Measurements from ENCODE around the gene KIF3A.
A peak's percentile ranks its signal among the peaks of the same experiment; 100 is the strongest.

Gene KIF3A

GRCh38 chr5:132736853-132737833, at the start of gene KIF3A:
Gene KIF3A (minus strand): TSS chr5:132737546. CDS start chr5:132737419, 127 bp downstream.
- peak; percentile 96 to 97 for DNase-seq

GRCh38 chr5:132787076-132787475, 49.7 kb upstream of the KIF3A start:
- no peak for DNase-seq

- no peak for DNase-seq
These were observed 48.5 kb upstream of the KIF3A start for GRCh38 chr5:132785864-132786263.

GRCh38 chr5:132785365-132785764, 48.0 kb upstream of the KIF3A start:
- no peak for DNase-seq

GRCh38 chr5:132782101-132782500, 44.8 kb upstream of the KIF3A start:
- DNase-seq = peak; percentile 45 to 50

- DNase-seq = no peak
These were observed 43.7 kb upstream of the KIF3A start for GRCh38 chr5:132781029-132781428.

- no peak for DNase-seq
These were observed 43.2 kb upstream of the KIF3A start for GRCh38 chr5:132780577-132780976.

GRCh38 chr5:132779961-132780360, 42.6 kb upstream of the KIF3A start:
- no peak for DNase-seq

GRCh38 chr5:132778856-132779255, 41.5 kb upstream of the KIF3A start:
- DNase-seq = no peak

- no peak for DNase-seq
These were observed 40.8 kb upstream of the KIF3A start for GRCh38 chr5:132778129-132778528.

GRCh38 chr5:132777209-132778069, 40.1 kb upstream of the KIF3A start, which contains the start of gene SEPTIN8:
Gene SEPTIN8 (minus strand): TSS chr5:132777239. CDS start chr5:132777137, 102 bp downstream.
- DNase-seq = no peak

GRCh38 chr5:132776938-132777208, 39.5 kb upstream of the KIF3A start:
- DNase-seq = no peak

- DNase-seq = peak in 1 of 2 experiments; percentile 13
These were observed 39.0 kb upstream of the KIF3A start for GRCh38 chr5:132776131-132776937.

GRCh38 chr5:132775476-132775961, 38.2 kb upstream of the KIF3A start:
- DNase-seq = no peak

GRCh38 chr5:132774896-132775295, 37.5 kb upstream of the KIF3A start:
- DNase-seq = no peak

- DNase-seq = no peak
These were observed 37.1 kb upstream of the KIF3A start for GRCh38 chr5:132774406-132774805.

GRCh38 chr5:132773601-132774355, 36.4 kb upstream of the KIF3A start:
- DNase-seq = peak; percentile 35 to 40

GRCh38 chr5:132773114-132773513, 35.8 kb upstream of the KIF3A start:
- no peak for DNase-seq

GRCh38 chr5:132772291-132773070, 35.1 kb upstream of the KIF3A start:
- no peak for DNase-seq

GRCh38 chr5:132771503-132771998, 34.2 kb upstream of the KIF3A start:
- no peak for DNase-seq

All from AML-193 (cell line).